NAMALWA (cell line): ENCODE measurements around the gene ADAR.

Source experiments
- DNase-seq: peaks from one replicate; pipeline ENCODE4 v3.0.0-alpha.2; 2015; ENCODE audit warnings: low spot score

ADAR gene

DNA sequence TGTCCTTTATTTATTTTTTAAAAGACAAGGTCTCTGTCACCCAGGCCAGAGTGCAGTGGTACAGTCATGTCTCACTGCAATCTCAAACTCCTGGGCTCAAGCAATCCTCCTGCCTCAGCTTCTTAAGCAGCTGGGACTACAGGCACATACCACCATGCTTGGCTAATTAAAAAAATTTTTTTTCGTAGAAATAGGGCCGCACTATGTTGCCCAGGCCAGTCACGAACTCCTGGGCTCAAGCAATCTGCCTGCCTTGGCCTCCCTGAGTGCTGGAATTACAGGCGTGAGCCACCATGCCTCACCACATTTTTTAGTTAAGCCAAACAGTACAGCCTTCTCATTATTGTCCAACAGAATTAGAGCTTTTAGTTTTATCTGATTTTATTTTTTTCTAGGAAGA lies 7.4 kb upstream of the ADAR start:
- no peak for DNase-seq

- no peak for DNase-seq
These were observed 6.9 kb upstream of the ADAR start for GRCh38 chr1:154614901-154615300.

DNA sequence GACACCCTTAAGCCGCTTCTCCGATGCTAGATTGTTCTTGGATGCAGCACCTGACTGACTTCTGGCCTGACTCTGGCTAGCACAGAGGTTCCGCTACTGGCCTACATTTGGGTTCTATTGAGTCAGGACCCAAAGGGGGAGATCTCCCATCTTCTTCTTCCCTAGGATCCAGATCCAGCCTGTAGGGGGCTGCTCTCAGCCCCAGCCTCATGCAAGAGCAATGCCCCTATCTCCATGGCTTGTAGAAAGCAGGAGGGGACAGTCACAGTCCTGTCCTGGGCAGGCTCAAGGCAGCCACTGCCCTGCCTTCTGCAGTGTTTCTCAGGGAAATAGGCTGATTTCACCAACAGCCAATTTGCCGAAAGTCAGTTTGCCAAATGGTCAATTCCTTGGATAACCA lies 6.3 kb upstream of the ADAR start:
- DNase-seq = no peak

GRCh38 chr1:154611150-154611862 lies 3.3 kb upstream of the ADAR start:
- no peak for DNase-seq

DNA sequence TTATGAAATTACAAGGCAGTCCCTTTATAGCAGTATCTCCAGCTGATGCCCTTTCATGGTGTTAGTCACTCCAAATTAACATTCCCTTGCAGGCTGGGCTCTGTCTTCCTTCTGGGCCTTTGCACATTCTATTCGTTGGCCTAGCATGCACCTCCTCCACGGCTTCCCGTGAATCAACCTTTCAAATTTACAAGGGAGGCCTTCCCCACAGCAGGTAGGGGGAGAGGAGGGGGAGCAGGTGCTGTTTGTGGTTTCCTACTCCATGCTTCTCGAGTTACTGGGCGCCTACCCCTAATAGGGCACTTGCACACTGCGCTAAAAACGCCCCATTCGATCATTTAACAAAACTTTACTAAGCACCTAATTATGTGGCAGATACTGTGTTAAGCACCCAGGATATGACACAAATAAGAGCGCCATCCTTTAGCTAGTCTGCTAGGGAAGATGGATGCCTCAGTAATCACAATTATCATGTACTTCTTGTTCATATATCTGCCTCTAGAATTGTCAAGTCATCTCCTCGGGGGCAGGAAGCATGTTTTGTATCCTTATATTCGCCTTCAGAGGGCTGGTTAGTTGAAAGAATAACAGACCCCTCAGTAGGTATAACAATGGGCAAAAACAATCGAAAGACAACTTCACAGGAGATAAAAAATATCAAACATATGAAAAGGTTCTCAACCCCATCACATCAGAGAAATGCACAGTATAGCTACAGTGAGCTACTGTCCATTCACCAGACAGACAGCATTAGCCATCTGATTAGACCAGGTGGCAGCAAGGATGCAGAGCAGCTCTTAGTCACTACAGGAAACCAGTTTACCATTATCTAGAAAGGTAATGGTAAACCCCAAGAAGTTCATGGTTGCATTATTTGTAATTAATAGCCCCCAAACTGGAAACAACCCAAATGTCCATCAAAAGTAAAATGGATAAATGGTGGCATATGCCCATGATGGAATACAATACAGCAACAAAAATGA lies 1.7 kb upstream of the ADAR start:
- DNase-seq = peak; percentile 57

DNA sequence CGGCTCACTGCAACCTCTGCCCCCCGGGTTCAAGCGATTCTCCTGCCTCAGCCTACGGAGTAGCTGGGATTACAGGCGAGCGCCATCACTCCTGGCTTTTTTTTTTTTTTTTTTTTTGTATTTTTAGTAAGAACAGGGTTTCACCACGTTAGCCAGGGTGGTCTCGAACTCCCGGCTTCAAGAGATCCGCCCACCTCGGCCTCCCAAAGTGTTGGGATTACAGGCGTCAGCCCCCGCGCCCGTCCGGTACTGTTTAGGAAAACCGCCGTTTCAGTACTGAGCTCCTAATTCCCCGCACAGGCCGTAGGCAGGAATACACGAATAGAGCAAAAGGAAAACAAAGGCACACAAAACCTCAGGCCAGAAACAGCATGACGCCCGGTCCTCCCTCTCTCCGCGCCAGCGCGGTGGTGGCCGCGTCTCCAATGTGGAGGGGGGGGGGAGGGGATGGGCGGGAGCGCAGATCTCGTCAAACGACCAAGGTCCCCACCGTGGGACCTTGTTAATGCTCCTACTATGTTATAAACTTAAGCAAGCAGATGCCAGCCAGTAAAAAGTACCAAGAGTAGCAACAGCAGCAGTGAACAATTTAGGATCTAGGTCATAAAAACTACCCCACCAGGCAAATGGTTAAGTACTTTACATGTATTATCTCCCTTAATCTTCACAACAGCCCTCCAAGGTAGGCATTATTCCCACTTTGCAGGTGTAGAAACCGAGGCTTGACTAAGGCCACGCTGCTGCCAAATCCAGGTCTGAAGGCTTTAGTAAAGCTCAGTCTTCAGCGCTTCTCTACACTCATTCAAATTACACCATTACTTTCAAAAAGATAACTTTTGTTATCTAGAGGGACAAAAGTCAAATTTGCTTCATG lies 648 bp upstream of the ADAR start:
- peak; percentile 75 for DNase-seq

DNA sequence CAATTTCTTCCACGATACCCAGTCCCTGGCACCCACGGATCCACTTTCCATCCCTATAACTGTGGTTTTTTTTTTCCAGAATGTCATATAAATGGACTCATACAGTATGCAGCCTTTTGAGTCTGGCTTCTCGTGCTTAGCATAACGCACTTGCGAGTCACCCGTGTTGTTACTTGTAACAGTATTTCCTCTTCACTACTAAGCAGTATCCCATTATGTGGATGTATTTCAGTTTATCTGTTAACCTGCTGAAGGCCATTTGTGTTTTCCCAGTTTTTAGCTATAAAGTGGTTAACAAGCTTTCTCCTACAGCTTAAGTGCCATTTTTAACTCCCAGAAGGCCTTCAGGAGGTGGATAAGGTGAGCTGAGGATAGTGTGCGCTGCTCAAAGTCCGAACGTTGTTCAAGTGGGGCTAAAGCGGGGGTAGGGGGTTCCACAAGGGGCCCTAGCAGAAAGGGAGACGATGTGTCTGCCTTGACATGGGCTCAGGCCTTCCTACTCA lies 829 bp downstream of the ADAR start:
- peak; percentile 70 for DNase-seq

GRCh38 chr1:154605534-154605933 lies 2.5 kb downstream of the ADAR start:
- no peak for DNase-seq

DNA sequence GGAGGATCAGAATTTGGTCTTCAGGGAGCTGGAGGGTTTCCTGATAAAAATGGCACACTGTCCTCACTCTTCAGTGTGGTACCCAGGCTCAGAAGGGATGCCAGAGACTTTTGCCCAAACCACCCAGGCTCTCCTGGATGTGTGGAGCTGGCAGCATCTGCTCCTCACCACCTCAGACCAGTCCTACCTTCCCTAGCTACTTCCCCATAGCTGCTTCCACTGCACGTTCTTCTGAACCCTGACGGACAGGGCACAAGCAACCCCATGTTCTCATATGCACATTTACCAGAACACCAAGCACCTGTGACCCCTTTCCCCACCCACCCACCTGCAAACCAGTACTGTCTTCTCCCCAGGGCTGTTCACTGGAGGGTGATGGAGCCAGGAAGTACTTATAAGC lies 4.7 kb downstream of the ADAR start:
- no peak for DNase-seq

DNA sequence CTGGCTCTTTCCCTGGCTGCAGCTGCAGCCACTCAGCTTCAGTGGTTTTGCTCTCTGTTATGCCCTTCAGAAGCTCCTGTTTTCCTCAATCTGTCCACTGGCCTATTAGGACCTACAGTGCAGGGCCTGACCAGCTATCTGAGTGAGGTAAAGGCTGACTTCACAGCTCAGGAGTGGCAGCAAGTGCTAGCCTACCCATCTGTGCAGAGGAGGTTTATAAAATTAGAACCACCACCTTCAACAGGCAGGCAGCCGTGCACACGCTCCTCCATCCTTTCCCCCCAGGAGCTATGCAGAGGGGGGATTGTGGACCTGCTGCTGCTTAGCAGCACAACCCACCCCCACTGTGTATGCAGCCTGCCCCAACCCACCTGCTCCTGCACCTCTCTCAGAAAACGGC lies 8.3 kb downstream of the ADAR start:
- DNase-seq = no peak

DNA sequence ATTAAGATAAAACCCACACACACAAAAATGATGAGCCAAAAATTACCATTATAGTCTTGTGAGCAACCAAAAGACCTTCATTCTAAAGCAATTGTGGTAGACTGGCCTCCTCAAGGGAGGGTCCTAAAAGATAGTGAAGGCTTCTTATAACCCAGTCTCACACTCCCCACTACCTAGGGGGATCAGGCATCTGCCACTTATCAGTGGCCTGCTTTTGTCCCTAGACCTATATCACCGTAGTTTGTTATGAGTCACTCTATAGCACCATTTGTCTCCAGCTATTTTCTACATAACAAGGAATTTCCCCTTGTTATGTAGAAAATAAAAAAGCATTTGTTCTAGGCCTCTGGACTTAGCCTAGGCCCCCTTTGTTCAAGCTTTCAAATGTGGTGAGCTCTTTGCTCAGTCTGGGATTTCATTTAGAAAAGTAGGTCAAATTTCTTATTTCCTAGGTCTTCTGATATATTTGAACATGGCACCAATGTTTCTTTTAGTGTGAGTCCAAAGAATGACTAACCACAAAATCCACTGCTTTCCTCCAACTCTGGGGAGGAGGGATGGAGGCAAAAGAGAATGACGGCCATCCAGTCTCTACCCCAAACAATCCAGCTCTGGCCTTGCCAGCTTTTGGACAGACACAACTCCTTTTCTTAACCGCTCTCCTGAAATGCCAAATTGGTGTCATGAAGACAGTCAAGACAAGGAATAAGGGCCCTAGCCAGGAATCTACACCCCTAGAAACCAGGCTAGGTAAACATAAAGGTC lies 8.9 kb downstream of the ADAR start:
- DNase-seq = no peak

DNA sequence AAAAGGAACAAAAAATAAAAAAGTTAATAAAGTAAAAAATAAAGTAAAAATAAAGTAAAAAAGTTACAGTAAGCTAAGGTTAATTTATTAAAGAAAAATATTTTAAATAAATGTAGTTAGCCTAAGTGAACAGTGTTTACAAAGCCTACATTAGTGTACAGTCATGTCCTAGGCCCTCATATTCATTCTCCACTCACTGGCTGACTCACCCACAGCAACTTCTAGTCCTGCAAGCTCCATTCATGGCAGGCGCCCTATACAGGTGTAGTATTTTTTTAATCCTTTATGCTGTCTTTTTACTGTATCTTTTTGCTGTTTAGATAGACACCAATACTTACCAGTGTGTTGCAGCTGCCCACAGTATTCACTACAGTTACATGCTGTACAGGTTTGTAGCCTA lies 12.4 kb downstream of the ADAR start:
- no peak for DNase-seq

- DNase-seq = no peak
These were observed 13.2 kb downstream of the ADAR start for GRCh38 chr1:154594811-154595210.

DNA sequence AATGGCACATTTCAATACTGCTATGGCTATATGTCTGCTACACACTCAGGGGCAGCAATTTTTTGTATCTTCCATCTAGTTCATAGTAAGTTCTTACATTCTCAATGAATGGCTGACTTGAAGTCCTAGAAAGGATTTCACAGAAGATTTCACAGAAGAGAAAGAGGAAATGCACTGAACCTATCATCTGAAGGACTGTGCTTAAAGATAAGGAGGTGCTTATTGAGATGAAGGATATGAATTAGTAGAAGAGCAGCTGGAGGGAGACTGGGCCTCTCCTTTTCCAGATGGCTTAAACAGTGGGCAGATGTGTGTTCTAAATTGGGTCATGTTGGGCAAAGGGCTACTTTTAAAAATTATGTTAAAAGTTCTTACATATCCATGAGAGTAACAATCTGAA lies 14.6 kb downstream of the ADAR start:
- no peak for DNase-seq

- no peak for DNase-seq
These were observed 16.8 kb downstream of the ADAR start for GRCh38 chr1:154591206-154591605.

DNA sequence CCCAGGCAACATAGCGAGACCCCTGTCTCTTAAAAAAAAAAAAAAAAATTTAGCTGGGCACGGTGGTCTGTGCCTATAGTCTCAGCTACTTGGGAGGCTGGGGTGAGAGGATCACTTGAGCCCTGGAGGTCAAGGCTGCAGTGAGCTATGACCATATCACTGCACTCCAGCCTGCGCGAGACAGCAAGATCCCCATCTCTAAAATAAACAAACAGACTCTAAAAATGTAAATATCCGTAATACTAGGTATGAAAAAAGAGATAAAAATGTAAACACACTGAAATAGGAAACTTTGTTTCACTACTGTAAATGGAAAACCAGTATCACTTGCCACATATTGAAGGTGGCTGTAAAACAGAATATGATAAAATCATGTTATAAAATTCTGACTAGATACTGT lies 17.2 kb downstream of the ADAR start:
- no peak for DNase-seq

DNA sequence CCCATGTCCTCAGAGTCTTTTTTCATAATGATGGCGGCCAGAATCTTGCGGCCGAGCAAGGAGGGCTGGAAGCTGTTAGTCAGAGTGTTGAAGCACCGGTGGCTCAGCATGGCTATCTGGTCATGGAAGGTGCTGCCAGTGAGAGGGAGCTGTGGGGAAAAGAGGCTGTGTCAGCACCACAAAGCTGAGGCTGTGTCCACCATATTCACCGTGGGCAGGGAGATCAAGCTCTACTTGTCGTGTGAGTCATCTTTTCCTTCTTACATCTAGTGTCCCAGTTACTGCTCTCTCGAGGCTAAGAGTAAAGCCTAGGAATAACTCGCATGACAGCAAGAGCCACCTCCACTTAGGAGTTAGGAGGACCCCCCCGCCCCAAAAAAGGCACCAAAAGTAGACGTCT lies 18.2 kb downstream of the ADAR start:
- no peak for DNase-seq

GRCh38 chr1:154586641-154587040 lies 21.3 kb downstream of the ADAR start:
- no peak for DNase-seq

- no peak for DNase-seq
These were observed 21.8 kb downstream of the ADAR start for GRCh38 chr1:154586231-154586630.

DNA sequence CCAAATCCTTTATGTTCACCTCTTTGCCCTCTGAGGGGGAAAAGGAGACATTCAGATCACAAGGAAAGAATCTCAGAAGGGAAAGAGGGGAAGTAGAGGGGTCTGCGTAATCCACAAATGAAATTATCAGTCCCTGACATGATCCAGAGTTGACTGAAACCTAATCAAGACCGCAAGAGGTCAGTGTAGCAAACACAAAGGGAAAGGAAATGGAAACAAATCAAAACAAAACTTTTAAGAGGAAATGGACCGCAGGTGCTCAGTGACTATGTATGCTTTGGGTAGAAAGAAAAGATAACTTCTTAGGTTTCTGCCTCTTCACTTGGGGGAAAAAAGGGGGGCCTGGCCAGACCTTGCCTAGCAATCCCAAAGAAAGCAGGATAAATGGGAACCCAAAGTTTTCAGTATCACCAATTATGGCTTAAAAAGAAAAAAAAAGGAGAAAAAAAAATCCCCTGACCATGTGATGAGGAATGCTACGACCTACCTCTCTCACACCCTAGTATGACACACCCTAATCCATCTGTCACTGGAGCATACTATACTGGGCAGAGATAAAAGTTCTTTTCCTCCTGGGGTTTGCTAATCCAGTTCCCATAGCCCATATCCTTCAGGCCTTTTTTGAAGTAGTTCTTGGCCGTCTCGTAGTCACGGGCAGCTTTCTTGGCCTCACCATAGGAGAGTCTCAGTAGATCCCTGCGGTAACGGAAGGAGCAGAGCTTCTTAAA lies 23.6 kb downstream of the ADAR start:
- peak; percentile 75 for DNase-seq

DNA sequence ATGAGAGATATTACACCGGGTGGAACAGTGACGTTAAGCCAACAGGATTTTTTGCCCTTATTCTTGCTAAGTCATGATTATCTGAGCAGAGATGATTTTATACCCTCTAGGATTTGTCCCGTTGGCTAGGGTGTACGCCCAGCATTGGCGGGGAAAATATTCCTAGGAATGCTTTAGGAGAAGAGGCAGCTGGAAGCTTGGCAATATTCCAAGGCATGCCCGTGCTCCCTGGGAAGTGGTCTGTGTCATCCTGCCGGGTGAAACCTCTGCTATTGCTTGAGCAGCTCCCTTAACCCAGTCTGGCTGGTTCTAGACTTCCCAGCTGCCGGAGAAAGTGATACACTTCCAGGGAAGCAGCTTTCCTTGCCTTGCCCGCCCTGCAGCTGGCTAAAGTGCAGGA lies 24.2 kb downstream of the ADAR start:
- no peak for DNase-seq
